Measurements from ENCODE around the gene GHITM. TPM values are rescaled to one million over a fixed set of nuclear protein-coding genes. Genes with fewer than 3 reads are reported as not detected.
A peak's percentile ranks its signal among the peaks of the same experiment; 100 is the strongest.

Gene GHITM
- total and polyA plus RNA-seq, 2 of the 4 experiments (the other 2 are of a cell fraction), result 103 to 185 TPM

DNA sequence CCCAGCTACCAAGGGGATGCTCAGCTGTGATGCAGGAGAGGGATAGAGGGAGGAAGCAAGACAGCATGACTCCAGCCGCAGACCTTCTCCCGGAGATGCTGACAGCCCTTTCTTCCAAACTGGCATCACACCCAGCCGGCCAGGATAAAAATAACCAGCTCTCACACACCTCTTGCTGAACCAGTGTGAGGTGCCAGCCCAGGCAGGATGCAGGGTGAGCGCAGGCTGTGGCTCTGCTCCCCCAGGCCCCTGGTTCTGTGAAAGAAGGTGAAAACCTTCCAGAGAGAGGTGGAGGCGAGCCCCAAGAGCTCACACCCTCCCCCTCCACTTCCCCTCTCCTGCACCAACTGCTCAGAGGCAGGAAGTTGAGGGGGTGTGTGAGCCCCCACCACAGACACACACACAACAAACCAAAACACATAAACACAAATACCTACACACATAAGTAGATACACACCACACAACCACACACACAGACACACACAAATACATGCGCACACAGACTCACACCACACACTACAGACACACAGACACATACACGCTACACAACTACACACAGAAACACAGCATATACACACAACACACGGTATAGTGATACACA, 38.3 kb downstream of the GHITM start:
- Histone ChIP-seq H3K9ac (ENCODE audit: low read depth, low read length) (no peak overlapping the region), H3K9me3 (ENCODE audit: control insufficient read depth, insufficient read depth, low read length) (no peaks in the 10 kb centered on the region), H2BK5ac (ENCODE audit: low read depth, low read length, poor library complexity, severe bottlenecking) (peak overlapping the region; percentile 89), H3K23ac (ENCODE audit: low read depth, low read length) (no peak overlapping the region), H3K9me1 (ENCODE audit: insufficient read depth, low read length) (0 out of 2 replicates have a peak, but pooled peaks cover 4% of the 10 kb centered on the region), H2BK20ac (ENCODE audit: low read depth, low read length) (no peak overlapping the region), H2AFZ (replicated peaks; ENCODE audit: low read length, poor library complexity) (peak overlapping the region; percentile 43), H3K4me3 (ENCODE audit: insufficient read depth, low read depth, low read length) (no peak overlapping the region), H3K14ac (replicated peaks; ENCODE audit: low read depth, low read length) (no peak overlapping the region), H3K79me1 (ENCODE audit: low read depth in 1 of 2, low read length in 2 of 2) (no peaks in the 10 kb centered on the region), H3K4ac (ENCODE audit: low read depth, low read length) (no peak overlapping the region), H3K27me3 (ENCODE audit: control insufficient read depth, insufficient read depth, low read length) (no peaks in the 10 kb centered on the region), H2AK9ac (replicated peaks; ENCODE audit: low read depth, low read length, poor library complexity) (no peak overlapping the region), H3K56ac (ENCODE audit: extremely low read depth, insufficient read depth, low read length) (no peak overlapping the region), H4K20me1 (ENCODE audit: insufficient read depth, low read length) (no peaks in the 10 kb centered on the region), H2BK15ac (ENCODE audit: low read depth, low read length) (no peak overlapping the region), H3K4me1 (ENCODE audit: control insufficient read depth, insufficient read depth, low read length) (no peaks in the 10 kb centered on the region), H4K5ac (ENCODE audit: low read depth, low read length) (no peak overlapping the region), H3K27ac (ENCODE audit: insufficient read depth, low read length) (no peak overlapping the region), H4K8ac (ENCODE audit: low read depth in 2 of 2, low read length in 2 of 2) (no peak overlapping the region), H3K4me2 (ENCODE audit: low read depth, low read length) (no peak overlapping the region), H2AK5ac (ENCODE audit: low read depth, low read length) (no peak overlapping the region), H3K36me3 (ENCODE audit: control insufficient read depth, insufficient read depth, low read length) (no peaks in the 10 kb centered on the region), H4K91ac (ENCODE audit: insufficient read depth, low read depth, low read length) (no peak overlapping the region), H3K18ac (ENCODE audit: low read depth, low read length) (no peak overlapping the region), H2BK120ac (ENCODE audit: low read depth, low read length) (no peak overlapping the region)
- dilution Hi-C loops (cut with HindIII; ENCODE audit: low sequenced_read_pairs, unreplicated experiment) (no loop called here), in situ Hi-C loops (cut with MboI; ENCODE audit: low sequenced_read_pairs) (no loop called here), intact Hi-C loops (cut with micrococcal nuclease) (no loop called here)
- no peak for DNase-seq
- TF ChIP-seq BHLHE40 (IDR thresholded peaks at IDR 0.05; ENCODE audit: low read depth, low read length) (no peak), SMC3 (IDR thresholded peaks at IDR 0.05; ENCODE audit: low read depth, low read length) (no peak), NFE2L2 (IDR thresholded peaks at IDR 0.05; ENCODE audit: low read depth, low read length) (no peak), POLR2A (IDR thresholded peaks at IDR 0.05; ENCODE audit: low read depth, low read length) (no peak), MAZ (IDR thresholded peaks at IDR 0.05; ENCODE audit: borderline replicate concordance, low read depth, low read length) (no peak), CEBPB (IDR thresholded peaks at IDR 0.05; ENCODE audit: low read depth, low read length) (no peak)
- TF ChIP-seq, protein P1, sequence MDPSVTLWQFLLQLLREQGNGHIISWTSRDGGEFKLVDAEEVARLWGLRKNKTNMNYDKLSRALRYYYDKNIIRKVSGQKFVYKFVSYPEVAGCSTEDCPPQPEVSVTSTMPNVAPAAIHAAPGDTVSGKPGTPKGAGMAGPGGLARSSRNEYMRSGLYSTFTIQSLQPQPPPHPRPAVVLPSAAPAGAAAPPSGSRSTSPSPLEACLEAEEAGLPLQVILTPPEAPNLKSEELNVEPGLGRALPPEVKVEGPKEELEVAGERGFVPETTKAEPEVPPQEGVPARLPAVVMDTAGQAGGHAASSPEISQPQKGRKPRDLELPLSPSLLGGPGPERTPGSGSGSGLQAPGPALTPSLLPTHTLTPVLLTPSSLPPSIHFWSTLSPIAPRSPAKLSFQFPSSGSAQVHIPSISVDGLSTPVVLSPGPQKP (IDR thresholded peaks at IDR 0.05; ENCODE audit: borderline replicate concordance, low read depth, low read length), result no peak
- TF ChIP-seq, protein P2, sequence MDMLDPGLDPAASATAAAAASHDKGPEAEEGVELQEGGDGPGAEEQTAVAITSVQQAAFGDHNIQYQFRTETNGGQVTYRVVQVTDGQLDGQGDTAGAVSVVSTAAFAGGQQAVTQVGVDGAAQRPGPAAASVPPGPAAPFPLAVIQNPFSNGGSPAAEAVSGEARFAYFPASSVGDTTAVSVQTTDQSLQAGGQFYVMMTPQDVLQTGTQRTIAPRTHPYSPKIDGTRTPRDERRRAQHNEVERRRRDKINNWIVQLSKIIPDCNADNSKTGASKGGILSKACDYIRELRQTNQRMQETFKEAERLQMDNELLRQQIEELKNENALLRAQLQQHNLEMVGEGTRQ (IDR thresholded peaks at IDR 0.05; ENCODE audit: low read depth, low read length), result no peak
- ChIA-PET CTCF (no interaction called here), POLR2A (ENCODE audit: unreplicated experiment) (no interaction called here)
- BruUV-seq (replicated peaks), result no TSS peak
- no peak for ATAC-seq (ENCODE audit: low read depth)
- WGBS, 2 experiments (ENCODE audit: extremely low coverage in 2 of 2, insufficient read length in 1 of 2), result 78% methylated on average over 3 of the region's 8 CpGs; no CpG with 5 or more reads in 1 of the 2 experiments
